GM06990 (cell line): ENCODE data around the gene L3MBTL1.

ENCODE experiments used
- DNase-seq: peaks from one replicate; pipeline ENCODE4 v3.0.0-alpha.2; 2011; ENCODE audit not compliant: insufficient read length; ENCODE audit errors: extremely low read depth
- H3K27me3 ChIP-seq: replicated peaks from 2 replicates; pipeline ENCODE4 v1.6.0; 2011; ENCODE audit warnings: low read length; ENCODE audit not compliant: control insufficient read depth, insufficient read depth
- H3K36me3 ChIP-seq: 2 replicates; pipeline ENCODE4 v1.5.1; 2011; ENCODE audit warnings: low read length; ENCODE audit not compliant: control insufficient read depth, insufficient read depth
- H3K4me3 ChIP-seq: replicated peaks from 2 replicates; pipeline ENCODE4 v1.5.1; 2011; ENCODE audit warnings: low read depth, mild to moderate bottlenecking, control low read depth, low read length
- TF ChIP-seq, protein P1 (sequence below): IDR thresholded peaks from 2 replicates; pipeline ENCODE4 v1.5.1; 2011; ENCODE audit warnings: low read length, control low read depth, mild to moderate bottlenecking, inconsistent platforms; ENCODE audit not compliant: insufficient read depth, poor library complexity, severe bottlenecking

The L3MBTL1 gene

DNA sequence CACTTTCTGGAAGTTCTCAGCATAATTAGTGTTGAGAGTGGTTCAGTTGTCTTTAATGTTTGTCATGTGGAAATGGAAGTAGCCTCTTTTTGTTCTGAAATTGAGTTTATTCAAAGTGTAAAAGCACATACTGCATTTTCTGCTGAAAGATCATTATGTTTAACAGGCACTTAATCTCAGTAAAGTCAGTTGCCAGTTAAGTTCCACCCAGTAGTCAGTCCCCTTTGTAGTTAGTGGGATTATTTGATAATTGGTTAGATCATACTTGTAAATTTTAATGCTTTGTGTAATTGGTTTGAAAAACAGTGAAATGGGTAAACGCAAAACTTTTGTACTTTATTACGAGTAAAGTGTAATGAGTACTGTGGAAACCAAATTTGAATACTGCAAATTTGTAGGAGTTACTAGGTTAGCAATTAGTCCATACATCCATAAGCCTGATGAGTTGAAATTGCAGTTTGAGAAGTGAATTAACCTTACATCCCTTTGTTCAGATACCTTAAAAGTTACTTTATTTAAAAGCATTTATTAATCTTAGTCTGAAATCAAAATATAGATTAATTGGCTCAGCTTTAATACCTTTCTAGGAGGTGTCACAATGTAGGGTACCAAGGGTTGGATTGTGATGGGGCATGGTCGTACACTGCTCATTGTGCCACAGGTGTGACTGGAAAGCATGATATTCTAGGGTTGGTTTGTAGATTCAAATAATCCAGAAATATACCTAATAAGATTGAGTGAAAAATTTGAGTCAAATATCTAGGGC is 45.4 kb upstream of the L3MBTL1 start:
- TF ChIP-seq, protein P1, sequence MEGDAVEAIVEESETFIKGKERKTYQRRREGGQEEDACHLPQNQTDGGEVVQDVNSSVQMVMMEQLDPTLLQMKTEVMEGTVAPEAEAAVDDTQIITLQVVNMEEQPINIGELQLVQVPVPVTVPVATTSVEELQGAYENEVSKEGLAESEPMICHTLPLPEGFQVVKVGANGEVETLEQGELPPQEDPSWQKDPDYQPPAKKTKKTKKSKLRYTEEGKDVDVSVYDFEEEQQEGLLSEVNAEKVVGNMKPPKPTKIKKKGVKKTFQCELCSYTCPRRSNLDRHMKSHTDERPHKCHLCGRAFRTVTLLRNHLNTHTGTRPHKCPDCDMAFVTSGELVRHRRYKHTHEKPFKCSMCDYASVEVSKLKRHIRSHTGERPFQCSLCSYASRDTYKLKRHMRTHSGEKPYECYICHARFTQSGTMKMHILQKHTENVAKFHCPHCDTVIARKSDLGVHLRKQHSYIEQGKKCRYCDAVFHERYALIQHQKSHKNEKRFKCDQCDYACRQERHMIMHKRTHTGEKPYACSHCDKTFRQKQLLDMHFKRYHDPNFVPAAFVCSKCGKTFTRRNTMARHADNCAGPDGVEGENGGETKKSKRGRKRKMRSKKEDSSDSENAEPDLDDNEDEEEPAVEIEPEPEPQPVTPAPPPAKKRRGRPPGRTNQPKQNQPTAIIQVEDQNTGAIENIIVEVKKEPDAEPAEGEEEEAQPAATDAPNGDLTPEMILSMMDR = no peak
- DNase-seq = no peak
- H3K4me3 ChIP-seq = no peak overlapping the region
- H3K36me3 ChIP-seq = peaks cover 10% of the 10 kb centered on the region
- no peaks in the 10 kb centered on the region for H3K27me3 ChIP-seq

DNA sequence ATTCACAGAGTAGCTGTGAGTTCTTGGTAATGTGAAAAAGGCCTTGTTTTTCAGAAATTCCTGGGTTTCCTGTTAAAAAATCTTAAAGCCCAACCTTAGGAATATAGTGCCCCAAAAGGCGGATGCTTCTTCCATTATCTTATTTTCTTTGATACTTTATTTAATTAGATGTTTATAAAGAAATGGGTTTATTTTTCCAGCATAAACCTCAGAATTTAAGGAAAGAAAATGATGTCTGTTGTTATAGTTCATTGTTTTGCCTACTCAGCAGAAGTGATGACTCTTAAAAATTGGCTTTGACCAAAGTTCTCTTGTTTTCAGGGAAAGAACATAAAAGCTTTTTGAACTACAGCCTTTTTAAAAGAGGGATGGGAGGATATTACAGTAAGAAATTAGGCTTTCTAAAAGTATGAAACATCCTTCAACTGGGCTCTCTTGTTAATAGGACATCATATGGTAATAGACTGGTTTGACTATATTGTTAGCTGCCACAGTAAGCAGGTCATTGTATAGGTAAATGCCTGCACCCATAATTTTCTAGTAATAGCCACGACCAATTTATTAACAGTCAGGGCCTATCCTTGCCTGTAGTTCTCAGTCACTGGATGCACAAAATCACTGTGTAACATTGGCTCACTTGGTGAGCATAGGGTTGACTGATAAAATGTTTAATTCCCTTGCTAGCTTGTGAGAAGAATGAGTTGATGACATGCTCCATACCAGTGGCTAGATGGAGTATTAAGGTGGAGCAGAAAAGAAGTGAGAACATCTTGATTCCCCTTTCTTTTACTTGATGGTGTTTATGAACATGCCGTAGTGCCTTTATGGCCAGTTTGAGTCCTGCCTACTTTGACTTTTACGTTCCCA is 44.6 kb upstream of the L3MBTL1 start:
- Histone ChIP-seq H3K27me3 (no peaks in the 10 kb centered on the region), H3K4me3 (no peak overlapping the region), H3K36me3 (peaks cover 10% of the 10 kb centered on the region)
- DNase-seq = no peak
- TF ChIP-seq, protein P1 = no peak

DNA sequence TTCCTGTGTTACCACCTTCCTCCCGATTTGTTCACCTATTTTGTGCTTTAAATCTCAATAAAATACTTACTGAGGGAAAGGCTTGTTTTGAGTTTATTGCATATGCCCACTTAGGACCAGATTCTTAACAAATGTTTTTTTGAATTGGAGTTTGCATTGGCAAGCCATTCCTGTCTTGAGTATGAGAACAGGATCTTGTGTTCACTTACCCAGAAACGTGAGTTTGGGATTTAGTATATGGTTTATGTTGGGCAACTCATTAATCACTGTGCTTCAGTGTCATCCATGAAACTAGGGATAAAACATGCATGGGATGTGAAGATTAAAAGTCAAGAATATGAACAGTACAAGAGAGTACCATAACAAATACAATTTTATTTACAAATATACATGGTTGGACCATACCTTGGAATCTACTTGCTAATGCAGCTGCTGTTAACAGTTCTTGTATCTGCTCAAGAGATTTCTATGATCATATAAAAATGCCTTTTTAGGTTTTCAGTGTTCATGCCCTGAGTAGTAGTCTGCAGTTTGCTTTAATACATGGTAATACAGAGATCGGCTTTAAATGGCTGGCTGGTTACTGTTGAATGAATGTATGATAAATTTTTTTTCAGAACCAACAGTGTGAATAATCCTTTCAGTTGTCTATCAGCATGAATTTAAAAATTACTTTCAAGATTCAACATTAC is 43.8 kb upstream of the L3MBTL1 start:
- no peaks in the 10 kb centered on the region for H3K27me3 ChIP-seq
- DNase-seq = no peak
- H3K36me3 ChIP-seq = peaks cover 10% of the 10 kb centered on the region
- H3K4me3 ChIP-seq = no peak overlapping the region
- TF ChIP-seq, protein P1 = no peak

DNA sequence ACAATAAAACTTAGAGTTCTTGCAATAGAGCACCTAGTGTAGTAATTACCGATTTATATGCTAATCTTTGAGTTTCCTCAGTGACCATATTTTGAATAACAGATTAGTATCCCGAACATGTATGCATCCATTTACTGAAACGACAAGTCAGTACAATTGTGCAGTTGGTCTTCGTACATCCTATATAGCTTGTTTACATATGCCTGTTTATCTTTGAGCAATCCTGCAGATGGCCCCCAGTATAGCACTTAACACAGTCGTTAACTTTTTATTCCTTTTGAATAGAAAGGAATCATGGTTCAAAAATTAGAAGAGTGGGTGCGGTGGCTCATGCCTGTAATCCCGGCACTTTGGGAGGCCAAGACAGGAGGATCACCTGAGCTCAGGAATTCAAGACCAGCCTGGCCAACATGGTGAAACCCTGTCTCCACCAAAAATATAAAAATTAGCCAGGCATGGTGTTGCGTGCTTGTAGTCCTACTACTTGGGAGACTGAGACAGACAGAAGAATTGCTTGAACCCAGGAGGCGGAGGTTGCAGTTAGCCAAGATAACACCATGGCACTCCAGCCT is 43.2 kb upstream of the L3MBTL1 start:
- Histone ChIP-seq H3K36me3 (peaks cover 7% of the 10 kb centered on the region), H3K27me3 (no peaks in the 10 kb centered on the region), H3K4me3 (no peak overlapping the region)
- TF ChIP-seq, protein P1 = no peak
- no peak for DNase-seq

DNA sequence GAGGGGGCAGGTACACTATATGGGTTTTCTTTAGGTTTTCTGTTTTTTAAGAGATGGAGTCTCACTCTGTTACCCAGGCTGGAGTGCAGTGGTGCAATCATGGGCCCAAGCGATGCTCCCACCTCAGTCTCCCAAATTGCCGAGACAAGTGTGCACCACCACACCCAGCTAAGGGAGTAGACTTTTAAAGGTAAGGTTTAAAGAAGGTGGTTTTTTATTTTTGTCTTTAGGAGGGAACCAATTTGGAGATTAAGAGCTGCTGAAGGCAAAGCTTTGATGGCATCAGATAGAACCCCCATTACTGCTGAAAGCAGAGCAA is 41.9 kb upstream of the L3MBTL1 start:
- no peak overlapping the region for H3K4me3 ChIP-seq
- TF ChIP-seq, protein P1 = no peak
- H3K27me3 ChIP-seq = no peaks in the 10 kb centered on the region
- H3K36me3 ChIP-seq = peaks cover 8% of the 10 kb centered on the region
- no peak for DNase-seq
